ENCODE results near the gene ASTN2.

DNA sequence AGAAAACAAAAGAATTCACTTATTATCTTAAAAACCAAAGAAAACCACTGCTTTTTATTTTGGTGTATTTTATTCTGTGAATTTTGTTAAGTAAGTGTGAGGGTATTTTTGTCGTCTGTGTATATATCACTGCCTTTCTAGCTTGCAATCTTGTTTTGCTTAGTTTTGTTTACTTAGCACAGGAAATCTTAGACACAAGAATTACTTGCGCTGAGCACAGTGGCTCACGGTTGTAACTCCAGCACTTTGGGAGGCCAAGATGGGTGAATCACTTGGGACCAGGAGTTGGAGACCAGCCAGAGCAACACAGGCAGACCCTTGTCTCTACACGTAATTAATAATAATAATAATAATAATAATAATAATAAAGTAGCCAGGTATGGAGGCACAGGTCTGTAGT lies 1030.9 kb downstream of the ASTN2 start:
- no peak for TF ChIP-seq POLR2A (IDR thresholded peaks at IDR 0.05; ENCODE audit: low read length)
- TF ChIP-seq GATA1 (IDR thresholded peaks at IDR 0.05; ENCODE audit: low read depth, low read length): no peak

All from erythroblast (primary cell).